Nephron progenitor cell (in vitro differentiated cells): ENCODE measurements around the gene MRGPRG.

Experiments
- DNase-seq: peaks from one replicate; pipeline ENCODE4 v3.0.0; 2021
- H3K27ac Mint-ChIP-seq: 2 replicates; pipeline ENCODE4 v1.8.0; 2021; ENCODE audit warnings: mild to moderate bottlenecking, moderate library complexity, mixed read lengths
- H3K27me3 Mint-ChIP-seq: 2 replicates; pipeline ENCODE4 v1.8.0; 2021; ENCODE audit warnings: mild to moderate bottlenecking, low read depth, mixed read lengths; ENCODE audit not compliant: poor library complexity
- H3K36me3 Mint-ChIP-seq: 2 replicates; pipeline ENCODE4 v1.8.0; 2021; ENCODE audit warnings: low read depth, mixed read lengths
- H3K4me1 Mint-ChIP-seq: 2 replicates; pipeline ENCODE4 v1.8.0; 2021; ENCODE audit warnings: mixed read lengths
- H3K4me3 Mint-ChIP-seq: 2 replicates; pipeline ENCODE4 v1.8.0; 2021; ENCODE audit warnings: mild to moderate bottlenecking, moderate library complexity, mixed read lengths
- H3K9me3 Mint-ChIP-seq: 2 replicates; pipeline ENCODE4 v1.8.0; 2021; ENCODE audit warnings: mild to moderate bottlenecking, moderate library complexity, mixed read lengths
- CTCF ChIP-seq: fragments of 200-600 bp; sonication (generic); IDR thresholded peaks from 2 replicates; pipeline ENCODE4 v1.5.0; 2021; ENCODE audit warnings: antibody characterized with exemption

MRGPRG gene

DNA sequence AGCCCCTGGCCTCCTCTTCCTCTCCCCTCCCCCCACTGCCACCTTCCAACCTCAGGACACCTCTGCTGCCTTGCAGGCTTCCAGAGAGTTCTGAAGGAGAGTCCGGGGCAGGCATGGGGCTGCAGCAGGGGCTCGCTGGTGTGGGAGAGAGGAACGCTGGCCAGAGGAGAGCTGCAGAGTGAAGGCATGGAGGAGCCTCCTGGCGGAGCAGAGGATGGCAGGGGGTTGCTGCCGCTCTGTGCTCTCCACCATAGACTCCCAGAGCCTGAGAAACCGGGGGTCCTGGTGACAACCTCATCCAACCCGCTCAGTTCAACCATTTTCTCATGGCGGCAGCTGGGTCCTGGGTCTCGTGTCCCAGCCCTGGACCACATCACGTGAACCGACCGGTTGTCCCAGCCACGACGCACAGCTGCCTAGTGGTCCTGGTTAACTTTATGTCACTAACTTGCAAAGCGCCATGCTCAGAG, 17.5 kb downstream of the MRGPRG start:
- H3K27me3 Mint-ChIP-seq: peaks cover 49% of the 10 kb centered on the region
- no peak for DNase-seq
- no peaks in the 10 kb centered on the region for H3K9me3 Mint-ChIP-seq
- peaks cover 15% of the 10 kb centered on the region for H3K4me1 Mint-ChIP-seq
- no peaks in the 10 kb centered on the region for H3K36me3 Mint-ChIP-seq
- no peak overlapping the region for H3K27ac Mint-ChIP-seq
- no peak for TF ChIP-seq CTCF
- no peak overlapping the region for H3K4me3 Mint-ChIP-seq

GRCh38 chr11:3200388-3201111, 18.1 kb downstream of the MRGPRG start:
- peaks cover 19% of the 10 kb centered on the region for H3K4me1 Mint-ChIP-seq
- H3K4me3 Mint-ChIP-seq: no peak overlapping the region
- no peak for TF ChIP-seq CTCF
- H3K9me3 Mint-ChIP-seq: no peaks in the 10 kb centered on the region
- H3K27me3 Mint-ChIP-seq: peaks cover 49% of the 10 kb centered on the region
- H3K36me3 Mint-ChIP-seq: no peaks in the 10 kb centered on the region
- no peak overlapping the region for H3K27ac Mint-ChIP-seq
- no peak for DNase-seq

DNA sequence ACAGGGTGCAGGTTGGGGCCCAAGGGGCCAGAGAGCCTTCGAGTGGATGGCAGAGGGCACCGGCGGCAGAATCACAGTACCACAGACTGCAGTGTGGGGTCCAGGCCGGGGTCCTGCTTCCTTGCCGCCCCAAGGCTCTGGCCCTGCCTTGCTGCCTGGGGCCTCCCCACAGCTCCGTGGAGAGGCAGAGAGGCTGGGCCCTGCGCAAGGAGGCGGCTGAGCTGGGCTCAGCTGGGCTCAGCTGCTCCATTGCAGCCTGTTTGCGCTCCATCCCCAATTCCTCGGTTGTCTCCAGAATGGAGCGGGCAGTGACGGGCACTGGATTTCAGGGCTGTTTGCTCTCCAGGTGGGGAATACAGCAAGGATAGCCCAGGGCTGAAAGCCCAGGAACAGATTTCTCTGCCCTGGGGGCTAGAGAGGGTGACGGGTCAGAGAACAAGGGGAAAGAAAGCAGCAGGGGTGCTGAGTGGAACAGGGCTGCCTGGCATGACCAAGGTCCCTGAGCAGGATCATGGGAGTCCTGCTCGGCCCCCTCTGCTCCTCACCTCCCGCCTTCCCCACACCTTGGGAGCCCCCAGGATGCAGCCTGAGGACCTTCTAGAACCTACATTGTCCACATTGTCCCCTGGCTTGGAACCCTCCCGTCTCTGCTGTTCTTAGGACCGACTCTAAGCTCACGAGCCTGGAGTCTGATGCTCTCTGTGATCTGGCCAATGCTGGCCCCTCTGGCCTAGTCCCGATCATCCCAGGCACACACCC, 18.9 kb downstream of the MRGPRG start:
- TF ChIP-seq CTCF: no peak
- Mint-ChIP-seq H3K27ac (no peak overlapping the region), H3K4me3 (no peak overlapping the region), H3K9me3 (no peaks in the 10 kb centered on the region), H3K4me1 (peaks cover 18% of the 10 kb centered on the region), H3K27me3 (peaks cover 49% of the 10 kb centered on the region), H3K36me3 (no peaks in the 10 kb centered on the region)
- no peak for DNase-seq

DNA sequence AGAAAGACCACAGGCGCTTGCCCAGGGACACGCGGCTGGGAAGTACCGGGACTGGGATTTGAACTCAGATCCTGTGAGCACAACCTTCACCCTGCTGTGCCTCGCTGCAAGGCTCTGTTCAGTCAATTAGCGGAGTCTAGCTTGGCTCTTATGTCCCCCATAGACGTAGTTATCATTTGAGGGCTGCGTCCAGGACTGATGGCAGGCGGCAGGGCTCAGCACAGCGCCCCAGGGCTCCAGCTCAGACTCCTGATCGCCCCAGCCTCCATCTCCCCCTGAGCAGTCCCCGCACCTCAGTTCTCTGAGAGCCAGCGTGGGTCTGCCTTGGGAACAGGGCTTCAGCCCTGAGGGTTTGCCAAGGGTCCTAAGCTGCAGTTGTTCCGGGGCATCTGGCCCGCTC, 19.8 kb downstream of the MRGPRG start:
- Mint-ChIP-seq H3K27ac (no peak overlapping the region), H3K27me3 (peaks cover 47% of the 10 kb centered on the region), H3K4me3 (no peak overlapping the region), H3K9me3 (no peaks in the 10 kb centered on the region), H3K4me1 (peaks cover 21% of the 10 kb centered on the region), H3K36me3 (no peaks in the 10 kb centered on the region)
- TF ChIP-seq CTCF: no peak
- DNase-seq: no peak

GRCh38 chr11:3197878-3198528, 20.6 kb downstream of the MRGPRG start:
- no peak for TF ChIP-seq CTCF
- H3K4me1 Mint-ChIP-seq: peaks cover 29% of the 10 kb centered on the region
- peaks cover 39% of the 10 kb centered on the region for H3K27me3 Mint-ChIP-seq
- no peaks in the 10 kb centered on the region for H3K36me3 Mint-ChIP-seq
- H3K4me3 Mint-ChIP-seq: no peak overlapping the region
- no peak overlapping the region for H3K27ac Mint-ChIP-seq
- no peaks in the 10 kb centered on the region for H3K9me3 Mint-ChIP-seq
- no peak for DNase-seq
